ENCODE measurements around the gene LTB.
A peak's percentile ranks its signal among the peaks of the same experiment; 100 is the strongest.

The LTB gene

DNA sequence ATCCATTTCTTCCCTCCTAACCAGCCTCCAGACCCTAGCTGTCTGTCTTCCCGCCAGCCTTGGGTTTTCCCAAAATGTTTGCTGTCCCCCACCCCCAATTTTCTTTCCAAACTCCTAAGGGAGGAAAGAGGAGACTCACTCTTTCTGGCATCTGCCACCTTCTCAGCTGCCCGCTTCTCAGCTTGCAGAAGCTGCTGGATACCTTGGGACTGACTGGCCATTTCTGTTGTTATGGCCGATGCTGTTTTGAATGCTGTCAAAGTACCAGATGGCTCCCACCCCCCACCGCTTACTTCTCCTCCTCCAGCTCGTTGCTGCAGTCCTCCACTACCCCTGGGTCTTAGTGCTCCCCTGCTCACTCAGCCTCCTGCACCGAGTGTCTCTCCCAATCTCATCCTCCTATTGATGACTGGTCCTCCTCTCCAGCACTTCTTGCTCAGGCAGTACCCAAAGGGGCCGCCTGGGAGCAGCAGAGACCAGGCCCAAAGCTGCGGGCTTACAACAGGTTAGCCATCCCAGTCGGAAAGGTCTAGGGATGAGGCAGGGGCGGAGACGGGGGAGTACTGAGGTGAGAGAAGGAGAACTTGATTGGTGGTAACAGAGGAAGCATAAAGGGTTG lies 35.8 kb downstream of the LTB start, which contains the start of gene ATP6V1G2:
Gene ATP6V1G2, minus strand, starts transcription at position 270 of the 619 bp plus-strand sequence. Its CDS starts 49 bp downstream, at position 221.
- peak; percentile 92 for DNase-seq

DNA sequence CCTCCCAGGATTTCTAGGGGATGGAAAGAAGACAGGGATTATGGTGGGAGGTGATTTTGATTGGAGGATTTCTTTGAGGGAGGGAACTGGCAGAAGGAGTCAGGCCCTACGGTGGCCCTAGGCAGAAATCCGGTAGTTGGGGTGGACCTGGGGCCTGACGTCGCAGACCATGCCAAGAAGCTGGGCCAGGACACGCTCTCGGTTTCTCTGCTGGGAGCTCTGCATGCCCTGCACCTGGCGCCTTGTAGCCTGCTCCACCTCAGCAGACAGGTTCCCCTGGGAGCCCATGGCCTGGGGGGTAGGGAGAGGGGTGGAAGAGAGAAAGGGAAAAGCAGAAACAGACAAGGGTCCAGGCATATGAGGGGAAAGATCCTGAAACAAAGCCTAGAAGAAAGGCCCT lies 36.9 kb downstream of the LTB start:
- no peak for DNase-seq

GRCh38 chr6:31544676-31545075 lies 37.5 kb downstream of the LTB start:
- no peak for DNase-seq

DNA sequence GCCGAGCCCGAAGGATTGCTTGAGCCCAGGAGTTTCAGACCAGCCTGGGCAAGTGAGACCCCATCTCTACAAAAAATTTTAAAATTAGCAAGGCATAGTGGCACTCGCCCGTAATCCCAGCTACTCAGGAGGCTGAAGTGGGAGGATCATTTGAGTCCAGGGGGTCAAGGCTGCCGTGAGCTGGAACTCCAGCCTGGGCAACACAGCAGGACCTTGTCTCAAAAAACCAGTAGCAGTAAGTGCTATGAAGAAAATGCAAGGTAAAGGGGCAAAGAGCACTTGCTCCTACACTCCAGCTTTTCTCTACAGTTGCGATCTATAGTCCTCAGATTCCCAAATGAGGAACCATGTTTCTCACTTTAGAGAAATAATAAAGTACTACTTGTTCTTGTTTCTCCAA lies 38.6 kb downstream of the LTB start:
- no peak for DNase-seq

GRCh38 chr6:31541658-31542521 lies 40.3 kb downstream of the LTB start, which contains the start of gene DDX39B:
Gene DDX39B, minus strand, starts transcription at chr6:31542003. Its CDS starts 1,471 bp downstream, at chr6:31540532.
- DNase-seq = peak; percentile 99

DNA sequence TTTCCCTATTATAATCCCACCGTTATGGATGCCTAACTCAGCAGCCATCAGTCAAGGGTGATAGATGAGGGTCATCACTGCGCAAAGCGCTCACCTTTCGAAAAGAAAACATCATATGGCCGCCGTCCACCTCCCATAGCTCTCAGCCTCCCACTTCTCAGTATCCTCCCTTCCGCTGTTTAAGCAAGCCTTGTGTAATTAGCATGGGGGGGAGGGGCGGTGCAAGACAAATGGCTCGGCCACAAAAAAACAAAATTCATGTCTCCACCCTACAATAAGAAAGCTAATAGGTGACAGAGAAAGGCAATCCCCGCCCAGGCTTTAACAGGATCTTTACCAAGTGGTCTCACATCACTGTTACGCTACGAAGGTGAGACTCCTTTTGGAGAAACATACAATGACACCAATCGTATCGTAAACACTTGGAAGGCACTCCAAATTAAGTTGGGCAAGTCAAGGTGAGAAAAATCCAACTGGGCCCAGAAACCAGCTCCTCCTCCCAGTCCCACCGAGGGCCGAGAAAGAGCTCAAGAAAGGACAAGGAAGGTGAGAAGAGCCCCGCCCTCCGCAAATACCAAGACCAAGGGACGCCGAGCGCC lies 41.1 kb downstream of the LTB start:
- DNase-seq = peak; percentile 90

GRCh38 chr6:31540640-31541039 lies 41.6 kb downstream of the LTB start:
- no peak for DNase-seq

- DNase-seq = no peak
Observed at GRCh38 chr6:31538805-31539400, 43.3 kb downstream of the LTB start.

DNA sequence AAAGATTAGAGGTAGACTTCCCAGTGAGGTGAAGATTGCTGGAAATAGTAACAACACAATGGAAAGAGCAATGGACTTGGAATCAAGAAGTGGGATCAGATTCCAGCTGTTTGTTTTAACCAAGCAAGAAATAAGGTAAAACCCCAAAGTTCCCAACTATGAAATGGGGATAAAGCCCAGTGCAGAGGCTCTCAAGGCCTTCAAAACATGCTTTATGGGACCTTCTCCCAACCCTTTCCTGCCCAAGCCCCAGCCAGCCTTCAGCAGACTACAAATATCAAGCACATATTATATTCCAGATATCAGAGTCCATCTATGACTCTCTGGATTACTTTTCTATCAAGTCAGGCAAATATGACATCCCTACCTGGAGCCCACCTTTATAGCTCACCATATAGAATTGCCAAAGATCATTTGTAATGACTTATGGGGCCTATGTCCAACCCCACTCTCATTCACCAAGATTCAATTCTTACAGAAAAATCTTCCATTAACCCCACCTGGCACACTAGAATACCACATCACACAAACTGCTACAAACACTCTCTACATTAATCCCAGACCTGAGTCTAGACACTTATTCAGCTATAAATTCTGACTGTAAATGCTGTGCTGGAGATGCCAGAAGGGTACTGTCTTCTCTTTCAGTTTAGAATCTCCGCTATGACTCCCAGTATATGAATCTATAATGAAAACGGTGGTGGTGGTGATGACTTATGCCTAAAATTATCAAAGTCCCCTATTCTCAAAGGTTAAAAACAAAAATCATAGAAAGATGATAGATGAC lies 46.5 kb downstream of the LTB start:
- no peak for DNase-seq

DNA sequence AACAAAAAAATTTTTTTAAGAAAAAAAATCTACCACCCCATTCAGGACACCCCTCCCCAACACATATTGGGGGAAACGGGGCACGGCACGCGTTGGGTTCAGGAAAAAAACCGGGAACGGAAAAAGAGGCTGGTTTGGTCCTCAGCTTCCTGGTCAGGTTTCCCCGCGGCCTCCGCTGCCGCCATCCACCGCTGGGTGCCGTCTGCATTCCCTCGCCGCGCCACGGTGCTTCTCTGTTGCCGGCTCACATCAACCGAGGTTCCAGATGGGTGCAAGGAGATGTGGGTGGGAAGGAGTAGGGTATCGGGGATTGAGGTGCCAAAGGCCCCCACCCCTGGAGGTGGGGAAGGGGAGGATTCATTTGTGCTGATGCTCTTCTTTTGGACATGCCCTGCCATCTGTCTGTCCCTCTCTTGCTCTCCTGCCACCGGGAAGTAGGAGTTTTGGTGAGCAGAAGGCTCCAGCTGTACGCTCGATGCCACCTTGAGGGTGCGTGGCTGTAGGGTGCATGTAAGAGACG lies 47.6 kb downstream of the LTB start:
- DNase-seq = no peak

DNA sequence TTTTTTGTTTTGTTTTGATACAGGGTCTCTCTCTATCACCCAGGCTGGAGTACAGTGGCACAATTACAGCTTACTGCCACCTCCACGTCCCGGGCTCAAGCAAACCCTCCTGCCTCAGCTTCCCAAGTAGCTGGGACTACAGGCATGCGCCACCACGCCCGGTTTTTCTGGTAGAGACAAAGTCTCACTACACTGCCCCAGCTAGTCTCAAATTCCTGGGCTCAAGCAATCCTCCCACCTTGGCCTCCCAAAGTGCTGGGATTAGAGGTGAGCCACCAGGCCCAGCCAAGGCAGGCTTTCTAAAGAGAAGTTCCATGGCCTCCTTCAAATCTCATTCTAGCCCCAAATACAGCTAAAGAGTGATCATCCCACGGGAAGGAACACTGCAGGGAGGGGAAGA lies 48.2 kb downstream of the LTB start:
- DNase-seq = no peak

GRCh38 chr6:31533455-31533841 lies 48.8 kb downstream of the LTB start:
- no peak for DNase-seq

DNA sequence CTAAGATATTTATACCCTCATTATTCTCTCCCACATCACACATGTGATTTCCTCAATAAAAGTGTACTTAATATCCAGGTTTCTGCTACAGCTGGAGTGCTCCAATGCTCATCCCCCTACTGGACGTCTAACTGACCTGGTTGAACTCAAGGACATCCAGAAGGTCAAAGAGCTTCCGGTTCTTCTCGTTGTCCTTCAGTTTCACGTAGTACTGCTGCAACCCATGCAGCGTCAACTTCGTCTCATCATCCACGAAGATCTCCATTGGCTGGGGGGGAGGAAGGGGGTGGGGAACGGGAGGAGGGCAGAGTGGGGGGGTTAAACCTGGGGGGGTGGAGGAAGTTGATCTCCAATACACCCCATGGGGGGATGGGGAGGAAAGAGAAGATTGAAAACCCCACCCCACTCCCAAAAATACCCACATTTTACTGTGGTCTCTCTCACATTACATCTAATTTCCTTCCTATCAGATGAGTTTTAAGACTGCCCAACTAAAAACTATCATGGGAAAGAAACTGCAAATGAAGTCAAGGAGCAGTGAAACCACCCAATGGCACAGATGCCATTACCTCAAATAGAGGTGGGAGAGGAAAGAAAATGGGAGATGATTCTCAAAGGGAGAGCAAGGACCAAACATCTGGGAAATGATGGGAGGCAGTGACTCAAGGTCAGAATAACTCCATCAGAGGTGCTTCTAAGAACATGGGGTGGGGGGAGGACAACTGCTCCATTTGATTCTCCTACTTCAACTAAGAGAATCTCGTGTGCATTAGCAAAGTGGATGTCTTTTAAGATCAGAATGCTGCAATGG lies 49.4 kb downstream of the LTB start:
- no peak for DNase-seq

DNA sequence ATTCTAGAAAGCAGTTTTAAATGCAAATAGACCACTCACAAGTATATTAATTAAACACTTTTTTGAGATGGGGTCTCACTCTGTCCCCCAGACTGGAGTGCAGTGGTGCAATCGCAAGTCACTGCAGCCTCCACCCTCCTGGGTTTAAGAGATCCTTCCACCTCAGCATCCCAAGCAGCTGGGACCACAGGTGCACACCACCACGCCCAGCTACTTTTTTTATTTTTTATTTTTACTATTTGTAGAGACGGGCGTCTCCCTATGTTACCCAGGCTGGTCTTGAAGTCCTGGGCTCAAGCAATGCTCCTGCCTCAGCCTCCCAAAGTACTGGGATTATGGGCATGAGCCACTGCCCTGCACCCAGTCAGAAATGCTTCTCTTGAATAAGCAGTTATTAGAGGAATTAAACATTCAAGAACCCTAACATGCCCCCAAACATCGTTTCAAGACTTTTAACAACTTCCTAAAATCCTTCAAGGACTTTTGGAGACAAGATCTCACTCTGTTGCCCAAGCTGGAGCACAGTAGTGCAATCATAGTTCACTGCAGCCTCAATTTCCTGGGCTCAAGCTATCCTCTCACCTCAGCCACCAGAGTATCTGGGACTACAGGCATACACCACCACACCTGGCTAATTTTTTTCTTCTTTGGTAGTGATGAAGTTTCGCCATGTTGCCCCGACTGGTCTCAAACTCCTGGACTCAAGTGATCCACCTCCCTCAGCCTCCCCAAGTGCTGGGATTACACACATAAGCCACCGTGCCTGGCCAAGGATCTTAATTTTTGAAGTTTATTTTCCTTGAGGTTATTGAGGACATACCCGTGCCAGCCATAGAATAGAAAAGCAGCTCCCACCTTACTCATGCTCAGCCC lies 50.2 kb downstream of the LTB start:
- DNase-seq = no peak

DNA sequence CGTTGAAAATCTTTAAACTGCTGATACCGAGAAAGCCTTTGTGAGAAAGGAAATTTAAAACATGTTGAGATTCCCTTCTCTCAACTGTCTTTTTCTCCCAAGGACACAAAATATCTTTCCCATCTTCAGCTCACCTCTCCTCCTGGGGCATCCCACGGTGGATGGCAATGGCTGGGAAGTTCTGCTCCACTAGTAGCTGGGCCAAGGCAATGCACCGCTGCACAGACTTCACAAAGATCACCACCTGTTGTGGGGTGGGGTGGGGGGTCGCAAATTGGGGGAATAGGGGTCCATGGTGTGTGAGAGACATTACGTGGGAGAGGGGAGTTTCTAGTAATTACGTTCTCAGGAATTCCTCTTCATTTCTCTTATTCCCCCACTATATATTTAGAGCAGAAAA lies 51.1 kb downstream of the LTB start:
- DNase-seq = no peak

- no peak for DNase-seq
Observed at GRCh38 chr6:31530659-31531058, 51.6 kb downstream of the LTB start.
